Right atrium auricular region (tissue), 2 donors: Measurements from ENCODE around the gene FABP7. TPM values are rescaled to one million over a fixed set of nuclear protein-coding genes. Genes with fewer than 3 reads are reported as not detected.

Experiments used
- DNase-seq: peaks from one replicate; pipeline ENCODE4 v3.0.0-alpha.2; 2019; ENCODE audit warnings: low spot score
- H3K27ac ChIP-seq, 2 donors: fragments of 200-600 bp; sonication (generic); 1 replicate in 1 of 2; 2 replicates in 1 of 2; pipeline ENCODE4 v1.5.1; 2016 to 2019
- H3K27me3 ChIP-seq, 2 donors: fragments of 200-600 bp; sonication (generic); one replicate each; pipeline versions ENCODE4 v1.5.1 to v1.6.0; 2017 to 2019
- H3K36me3 ChIP-seq: fragments of 200-600 bp; sonication (generic); one replicate; pipeline ENCODE4 v1.5.1; 2016
- H3K4me1 ChIP-seq, 2 donors: fragments of 200-600 bp; sonication (generic); one replicate each; pipeline versions ENCODE4 v1.5.1 to v1.6.0; 2017 to 2019
- H3K4me3 ChIP-seq, 2 donors: fragments of 200-600 bp; sonication (generic); 1 replicate in 1 of 2; 2 replicates in 1 of 2; pipeline ENCODE4 v1.5.1; 2017 to 2019; ENCODE audit warnings: mild to moderate bottlenecking in 1 of 2, moderate library complexity in 1 of 2
- H3K9me3 ChIP-seq, 2 donors: fragments of 200-600 bp; sonication (generic); one replicate each; pipeline ENCODE4 v1.5.1; 2019
- total RNA-seq, 2 donors: library from RNA; depleted of rRNA; stranded (reverse); fragments of >200 nt; gene quantifications; one replicate each; pipeline ENCODE4 v1.1.0, GENCODE V29; 2016
- TF ChIP-seq, protein P1 (sequence below), 2 donors: fragments of 200-600 bp; sonication (generic); IDR thresholded peaks; one replicate each; pipeline ENCODE4 v1.5.1; 2019; ENCODE audit warnings: antibody characterized with exemption in 2 of 2

FABP7 gene
- under 1 TPM in 1 of 2 donors, not detected in 1; 0.52 TPM for total RNA-seq

DNA sequence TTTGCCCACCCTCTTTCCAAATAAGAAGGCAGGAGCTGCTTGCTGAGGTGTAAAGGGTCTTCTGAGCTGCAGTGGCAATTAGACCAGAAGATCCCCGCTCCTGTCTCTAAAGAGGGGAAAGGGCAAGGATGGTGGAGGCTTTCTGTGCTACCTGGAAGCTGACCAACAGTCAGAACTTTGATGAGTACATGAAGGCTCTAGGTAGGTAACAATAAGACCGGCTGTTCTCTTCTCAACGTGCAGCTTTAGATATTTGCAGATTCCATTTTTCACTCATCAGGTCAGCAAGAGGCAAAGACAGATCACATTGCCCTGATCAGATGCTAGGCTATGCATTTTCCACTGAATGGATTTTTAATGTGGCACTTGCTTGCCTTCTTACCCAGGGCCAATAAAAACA lies at the start of gene FABP7:
FABP7 (plus strand) TSS at position 50 of the 400 bp plus-strand sequence; CDS start at position 129, 79 bp downstream.
- Histone ChIP-seq H3K27ac (no peak within 1 kb of the TSS), H3K4me3 (no peak within 1 kb of the TSS), H3K9me3 (no peaks in the 10 kb centered on the region), H3K36me3 (no peaks in the 10 kb centered on the region), H3K4me1 (no peaks in the 10 kb centered on the region), H3K27me3 (no peaks in the 10 kb centered on the region)
- TF ChIP-seq, protein P1, sequence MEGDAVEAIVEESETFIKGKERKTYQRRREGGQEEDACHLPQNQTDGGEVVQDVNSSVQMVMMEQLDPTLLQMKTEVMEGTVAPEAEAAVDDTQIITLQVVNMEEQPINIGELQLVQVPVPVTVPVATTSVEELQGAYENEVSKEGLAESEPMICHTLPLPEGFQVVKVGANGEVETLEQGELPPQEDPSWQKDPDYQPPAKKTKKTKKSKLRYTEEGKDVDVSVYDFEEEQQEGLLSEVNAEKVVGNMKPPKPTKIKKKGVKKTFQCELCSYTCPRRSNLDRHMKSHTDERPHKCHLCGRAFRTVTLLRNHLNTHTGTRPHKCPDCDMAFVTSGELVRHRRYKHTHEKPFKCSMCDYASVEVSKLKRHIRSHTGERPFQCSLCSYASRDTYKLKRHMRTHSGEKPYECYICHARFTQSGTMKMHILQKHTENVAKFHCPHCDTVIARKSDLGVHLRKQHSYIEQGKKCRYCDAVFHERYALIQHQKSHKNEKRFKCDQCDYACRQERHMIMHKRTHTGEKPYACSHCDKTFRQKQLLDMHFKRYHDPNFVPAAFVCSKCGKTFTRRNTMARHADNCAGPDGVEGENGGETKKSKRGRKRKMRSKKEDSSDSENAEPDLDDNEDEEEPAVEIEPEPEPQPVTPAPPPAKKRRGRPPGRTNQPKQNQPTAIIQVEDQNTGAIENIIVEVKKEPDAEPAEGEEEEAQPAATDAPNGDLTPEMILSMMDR (IDR thresholded peaks at IDR 0.05), result no peak
- DNase-seq, result no peak

DNA sequence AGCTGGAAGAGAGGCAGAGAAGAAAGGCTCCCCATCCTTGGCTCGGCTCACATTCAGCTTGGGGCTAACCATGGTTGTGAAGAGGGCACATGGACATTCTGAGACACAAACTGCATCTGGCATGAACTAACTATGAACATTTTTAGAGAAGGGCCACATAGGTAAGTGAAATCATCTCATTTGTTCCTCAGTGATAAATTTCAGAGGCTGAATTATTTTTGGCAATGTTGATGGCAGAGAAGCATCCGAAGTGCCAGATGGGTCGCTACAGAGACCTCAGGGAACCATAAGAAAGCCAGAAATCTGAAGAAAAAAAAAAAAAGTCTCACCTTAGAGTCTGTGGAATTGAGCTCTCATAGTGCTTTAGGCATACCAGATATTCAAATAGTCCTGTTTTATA lies 49.2 kb upstream of the FABP7 start:
- Histone ChIP-seq H3K27ac (no peak overlapping the region), H3K4me1 (no peaks in the 10 kb centered on the region), H3K9me3 (no peaks in the 10 kb centered on the region), H3K27me3 (no peaks in the 10 kb centered on the region), H3K36me3 (no peaks in the 10 kb centered on the region), H3K4me3 (no peak overlapping the region)
- DNase-seq, result no peak
- TF ChIP-seq, protein P1 (IDR thresholded peaks at IDR 0.05), result no peak

DNA sequence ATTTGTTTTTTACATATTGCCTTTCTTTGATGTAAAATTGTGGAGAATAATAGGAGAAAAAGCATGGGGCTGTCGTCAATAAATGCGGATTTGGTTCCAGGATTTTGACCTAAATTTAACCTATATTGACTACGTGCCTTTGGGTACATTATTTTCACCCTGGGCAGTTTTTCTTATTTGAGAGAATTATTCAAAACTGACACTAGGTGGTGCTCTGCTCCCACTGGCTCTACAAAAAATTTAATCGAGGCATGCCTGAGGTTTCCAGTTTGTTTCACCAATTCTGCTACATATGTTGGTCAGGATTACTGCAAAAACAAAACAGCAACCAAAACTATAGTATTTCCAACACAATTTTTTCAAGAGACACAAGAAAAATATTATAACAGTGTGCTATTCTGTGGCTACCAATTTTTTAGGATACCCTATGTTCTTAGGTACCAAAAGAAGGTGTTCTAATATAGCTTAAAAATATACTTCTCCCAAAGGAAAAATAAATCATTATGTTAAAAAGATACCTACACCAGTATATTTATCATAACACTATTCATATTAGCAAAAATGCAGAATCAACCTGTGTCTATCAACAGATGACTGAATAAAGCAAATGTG lies 48.6 kb upstream of the FABP7 start:
- Histone ChIP-seq H3K9me3 (no peaks in the 10 kb centered on the region), H3K27me3 (no peaks in the 10 kb centered on the region), H3K4me1 (no peaks in the 10 kb centered on the region), H3K4me3 (no peak overlapping the region), H3K36me3 (no peaks in the 10 kb centered on the region), H3K27ac (no peak overlapping the region)
- no peak for DNase-seq
- TF ChIP-seq, protein P1 (IDR thresholded peaks at IDR 0.05), result peak; percentile 35 to 84

DNA sequence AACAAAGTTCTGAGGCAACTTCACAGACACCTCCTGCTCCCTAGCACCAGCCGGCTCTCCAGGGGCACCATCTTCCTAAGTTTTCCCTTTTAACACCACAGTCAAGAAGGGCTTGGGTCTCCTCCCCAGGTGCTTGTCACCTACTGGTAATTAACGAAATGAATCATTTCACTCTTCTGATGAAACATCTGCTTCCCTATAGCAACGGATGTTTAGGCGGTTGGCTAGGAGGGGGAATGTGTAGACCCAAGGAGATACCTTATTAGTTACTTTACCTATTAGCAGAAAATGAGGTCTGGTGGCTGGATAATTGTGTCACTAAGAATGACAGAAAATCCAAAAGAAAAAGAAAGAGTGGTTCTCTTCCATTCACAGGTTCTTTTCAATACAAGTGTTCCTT lies 46.3 kb upstream of the FABP7 start:
- DNase-seq, result no peak
- Histone ChIP-seq H3K9me3 (no peaks in the 10 kb centered on the region), H3K4me1 (no peaks in the 10 kb centered on the region), H3K4me3 (no peak overlapping the region), H3K27ac (no peak overlapping the region), H3K27me3 (no peaks in the 10 kb centered on the region), H3K36me3 (no peaks in the 10 kb centered on the region)
- TF ChIP-seq, protein P1 (IDR thresholded peaks at IDR 0.05), result no peak

DNA sequence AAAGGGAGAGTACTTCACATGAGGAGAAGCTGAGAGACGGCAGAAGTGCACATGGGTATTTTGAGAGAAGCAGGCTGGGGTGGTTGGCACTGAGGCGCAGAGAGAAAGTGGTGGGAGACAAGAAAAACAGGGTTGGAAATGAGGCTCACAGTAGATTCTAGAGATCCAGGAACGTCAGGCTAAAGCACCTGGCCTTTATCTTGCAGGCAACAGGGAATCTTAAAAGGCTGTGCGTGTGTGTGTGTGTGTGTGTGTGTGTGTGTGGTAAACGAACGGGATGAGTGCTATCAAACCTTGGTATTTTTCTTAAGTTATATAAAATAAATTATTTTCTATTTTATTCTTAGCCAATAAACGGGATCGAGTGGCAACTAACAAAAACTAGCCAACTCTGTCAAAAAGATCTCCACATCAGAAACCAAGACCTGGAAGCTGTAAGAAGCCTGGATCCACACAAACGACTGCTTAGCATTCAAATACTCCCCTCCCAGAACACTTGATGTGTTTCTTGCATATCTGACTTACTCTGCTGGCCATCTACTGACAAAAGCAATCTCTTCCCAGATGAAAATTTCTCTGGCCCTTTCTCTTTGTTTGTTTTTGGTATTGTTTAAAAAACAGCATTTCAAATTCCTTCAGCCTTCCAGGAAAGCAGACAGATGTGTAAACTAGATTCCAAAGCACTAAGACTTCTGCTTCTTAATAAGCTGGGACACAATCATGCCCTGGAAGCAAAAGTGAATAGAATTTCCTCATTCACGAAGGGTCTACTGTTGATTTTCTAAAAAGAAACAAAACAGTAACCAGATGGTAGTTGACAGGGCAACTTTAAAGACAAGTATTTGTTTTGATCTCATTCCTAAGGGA lies 44.8 kb upstream of the FABP7 start:
- Histone ChIP-seq H3K36me3 (no peaks in the 10 kb centered on the region), H3K4me3 (no peak overlapping the region), H3K9me3 (no peaks in the 10 kb centered on the region), H3K27me3 (no peaks in the 10 kb centered on the region), H3K27ac (no peak overlapping the region), H3K4me1 (no peaks in the 10 kb centered on the region)
- DNase-seq, result no peak
- TF ChIP-seq, protein P1 (IDR thresholded peaks at IDR 0.05), result no peak
